ENCODE measurements around the gene FETUB. TPM values are rescaled to one million over a fixed set of nuclear protein-coding genes. Genes with fewer than 3 reads are reported as not detected.
A peak's percentile ranks its signal among the peaks of the same experiment; 100 is the strongest.

Gene FETUB
- total RNA-seq, 2 donors from 2014 or later = not detected

- intact Hi-C loops (cut with DNase I) = loop anchor here (5.0 to 10.0 kb wide), 3 partner anchors 206 to 634 kb away; no protein-coding TSS in a partner anchor
- TF ChIP-seq POLR2AphosphoS5 (IDR thresholded peaks at IDR 0.05) (no peak), POLR2A (IDR thresholded peaks at IDR 0.05) (no peak), CTCF (IDR thresholded peaks at IDR 0.05) (no peak)
- Histone ChIP-seq H3K27me3 (replicated peaks; ENCODE audit: insufficient read depth) (no peaks in the 10 kb centered on the region), H3K36me3 (no peaks in the 10 kb centered on the region), H3K4me3 (no peak overlapping the region), H3K27ac (no peak overlapping the region), H3K9me3 (no peaks in the 10 kb centered on the region), H3K4me1 (replicated peaks) (no peaks in the 10 kb centered on the region)
- WGBS = 86% methylated on average over 8 of the region's 8 CpGs
- no peak for DNase-seq (ENCODE audit: low spot score)
These were observed 23.9 kb upstream of the FETUB start for GRCh38 chr3:186616299-186616617.

- intact Hi-C loops (cut with DNase I) = loop anchor here (5.0 to 10.0 kb wide), 3 partner anchors 205 to 635 kb away; no protein-coding TSS in a partner anchor
- WGBS = 9% methylated on average over 31 of the region's 31 CpGs
- H3K36me3 ChIP-seq = no peaks in the 10 kb centered on the region
- H3K4me3 ChIP-seq = no peak overlapping the region
- no peaks in the 10 kb centered on the region for H3K4me1 ChIP-seq (replicated peaks)
- H3K27me3 ChIP-seq (replicated peaks; ENCODE audit: insufficient read depth) = no peaks in the 10 kb centered on the region
- no peak for TF ChIP-seq POLR2A (IDR thresholded peaks at IDR 0.05)
- peak; percentile 62 to 93 (median 78) for TF ChIP-seq CTCF (IDR thresholded peaks at IDR 0.05)
- peak; percentile 59 for TF ChIP-seq POLR2AphosphoS5 (IDR thresholded peaks at IDR 0.05)
- DNase-seq (ENCODE audit: low spot score) = peak; percentile 88
- no peak overlapping the region for H3K27ac ChIP-seq
- H3K9me3 ChIP-seq = no peaks in the 10 kb centered on the region
These were observed 22.9 kb upstream of the FETUB start for GRCh38 chr3:186617036-186617946.

DNA sequence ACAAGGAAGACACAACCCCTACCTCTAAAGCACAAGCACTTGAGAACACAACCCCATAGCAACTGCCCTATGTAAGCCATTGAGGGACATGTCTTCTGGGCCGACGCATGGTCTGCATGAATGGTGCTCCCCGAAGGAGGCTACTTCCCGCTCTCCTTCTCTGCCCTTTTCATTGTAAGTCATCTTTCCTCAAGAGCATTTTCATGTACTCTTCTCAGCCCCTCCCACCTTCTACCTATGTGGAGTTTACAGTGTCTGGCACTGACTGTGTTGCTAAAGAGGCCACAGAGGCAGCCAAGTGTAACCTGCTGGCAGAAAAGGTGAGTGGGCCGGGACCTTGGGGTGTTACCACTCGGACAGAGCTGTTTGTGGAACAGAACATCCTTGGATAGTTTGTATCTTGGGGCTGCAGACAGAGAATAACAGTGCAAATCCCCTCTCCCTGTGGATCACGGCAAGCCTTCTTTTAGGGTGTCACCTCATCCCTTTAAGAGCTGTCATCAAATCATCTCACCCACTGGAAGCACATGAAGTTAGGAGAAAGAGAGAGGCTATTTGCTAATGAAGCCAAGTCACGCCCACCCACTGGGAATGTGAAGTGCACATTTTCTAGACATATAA, 21.8 kb upstream of the FETUB start:
- WGBS = 88% methylated on average over 8 of the region's 8 CpGs
- H3K27me3 ChIP-seq (replicated peaks; ENCODE audit: insufficient read depth) = no peaks in the 10 kb centered on the region
- intact Hi-C loops (cut with DNase I) = loop anchor here (5.0 to 10.0 kb wide), 3 partner anchors 204 to 636 kb away; no protein-coding TSS in a partner anchor
- TF ChIP-seq CTCF (IDR thresholded peaks at IDR 0.05) (no peak), POLR2AphosphoS5 (IDR thresholded peaks at IDR 0.05) (no peak), POLR2A (IDR thresholded peaks at IDR 0.05) (no peak)
- H3K4me3 ChIP-seq = no peak overlapping the region
- DNase-seq (ENCODE audit: low spot score) = no peak
- no peaks in the 10 kb centered on the region for H3K4me1 ChIP-seq (replicated peaks)
- no peak overlapping the region for H3K27ac ChIP-seq
- H3K9me3 ChIP-seq = no peaks in the 10 kb centered on the region
- H3K36me3 ChIP-seq = no peaks in the 10 kb centered on the region

GRCh38 chr3:186619787-186620212, 20.4 kb upstream of the FETUB start:
- Histone ChIP-seq H3K27ac (no peak overlapping the region), H3K36me3 (no peaks in the 10 kb centered on the region), H3K9me3 (no peaks in the 10 kb centered on the region), H3K27me3 (replicated peaks; ENCODE audit: insufficient read depth) (no peaks in the 10 kb centered on the region), H3K4me1 (replicated peaks) (no peaks in the 10 kb centered on the region), H3K4me3 (no peak overlapping the region)
- DNase-seq (ENCODE audit: low spot score) = no peak
- TF ChIP-seq POLR2A (IDR thresholded peaks at IDR 0.05) = no peak
- no peak for TF ChIP-seq POLR2AphosphoS5 (IDR thresholded peaks at IDR 0.05)
- no peak for TF ChIP-seq CTCF (IDR thresholded peaks at IDR 0.05)
- 84% methylated on average over 5 of the region's 5 CpGs for WGBS
- intact Hi-C loops (cut with DNase I) = loop anchor here (5.0 to 10.0 kb wide), 3 partner anchors 203 to 637 kb away; no protein-coding TSS in a partner anchor
